ENCODE results near the gene CEP128.

The CEP128 gene

GRCh38 chr14:80941241-80942185, at the start of gene CEP128:
CEP128 (minus strand) TSS chr14:80941738.
- Histone ChIP-seq H3K4me3 (ENCODE audit: low read depth, low read length) (peak within 1 kb of the TSS; percentile 90), H3K27ac (peak within 1 kb of the TSS; percentile 20), H3K27me3 (replicated peaks) (no peaks in the 10 kb centered on the region), H3K36me3 (replicated peaks) (no peaks in the 10 kb centered on the region)
- in situ Hi-C loops (cut with HindIII; ENCODE audit: low pct_ligation_motif_present, low sequenced_read_pairs): no loop called here
- TF ChIP-seq, protein P1, sequence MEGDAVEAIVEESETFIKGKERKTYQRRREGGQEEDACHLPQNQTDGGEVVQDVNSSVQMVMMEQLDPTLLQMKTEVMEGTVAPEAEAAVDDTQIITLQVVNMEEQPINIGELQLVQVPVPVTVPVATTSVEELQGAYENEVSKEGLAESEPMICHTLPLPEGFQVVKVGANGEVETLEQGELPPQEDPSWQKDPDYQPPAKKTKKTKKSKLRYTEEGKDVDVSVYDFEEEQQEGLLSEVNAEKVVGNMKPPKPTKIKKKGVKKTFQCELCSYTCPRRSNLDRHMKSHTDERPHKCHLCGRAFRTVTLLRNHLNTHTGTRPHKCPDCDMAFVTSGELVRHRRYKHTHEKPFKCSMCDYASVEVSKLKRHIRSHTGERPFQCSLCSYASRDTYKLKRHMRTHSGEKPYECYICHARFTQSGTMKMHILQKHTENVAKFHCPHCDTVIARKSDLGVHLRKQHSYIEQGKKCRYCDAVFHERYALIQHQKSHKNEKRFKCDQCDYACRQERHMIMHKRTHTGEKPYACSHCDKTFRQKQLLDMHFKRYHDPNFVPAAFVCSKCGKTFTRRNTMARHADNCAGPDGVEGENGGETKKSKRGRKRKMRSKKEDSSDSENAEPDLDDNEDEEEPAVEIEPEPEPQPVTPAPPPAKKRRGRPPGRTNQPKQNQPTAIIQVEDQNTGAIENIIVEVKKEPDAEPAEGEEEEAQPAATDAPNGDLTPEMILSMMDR (IDR thresholded peaks at IDR 0.05; ENCODE audit: low read depth, low read length, missing control alignments): no peak
- DNase-seq: peak; percentile 98

- no peak overlapping the region for H3K27ac ChIP-seq
- DNase-seq: peak; percentile 10
- H3K4me3 ChIP-seq (ENCODE audit: low read depth, low read length): no peak overlapping the region
- TF ChIP-seq, protein P1 (IDR thresholded peaks at IDR 0.05; ENCODE audit: low read depth, low read length, missing control alignments): no peak
- in situ Hi-C loops (cut with HindIII; ENCODE audit: low pct_ligation_motif_present, low sequenced_read_pairs): no loop called here
- H3K36me3 ChIP-seq (replicated peaks): no peaks in the 10 kb centered on the region
- no peaks in the 10 kb centered on the region for H3K27me3 ChIP-seq (replicated peaks)
Observed at GRCh38 chr14:80988735-80989429, 47.3 kb upstream of the CEP128 start.

GRCh38 chr14:80988192-80988591, 46.7 kb upstream of the CEP128 start:
- no peak for DNase-seq
- TF ChIP-seq, protein P1 (IDR thresholded peaks at IDR 0.05; ENCODE audit: low read depth, low read length, missing control alignments): no peak
- in situ Hi-C loops (cut with HindIII; ENCODE audit: low pct_ligation_motif_present, low sequenced_read_pairs): no loop called here
- H3K27ac ChIP-seq: no peak overlapping the region
- no peaks in the 10 kb centered on the region for H3K36me3 ChIP-seq (replicated peaks)
- H3K4me3 ChIP-seq (ENCODE audit: low read depth, low read length): no peak overlapping the region
- no peaks in the 10 kb centered on the region for H3K27me3 ChIP-seq (replicated peaks)

- Histone ChIP-seq H3K4me3 (ENCODE audit: low read depth, low read length) (no peak overlapping the region), H3K36me3 (replicated peaks) (no peaks in the 10 kb centered on the region), H3K27me3 (replicated peaks) (no peaks in the 10 kb centered on the region), H3K27ac (no peak overlapping the region)
- DNase-seq: peak; percentile 59
- in situ Hi-C loops (cut with HindIII; ENCODE audit: low pct_ligation_motif_present, low sequenced_read_pairs): no loop called here
- TF ChIP-seq, protein P1 (IDR thresholded peaks at IDR 0.05; ENCODE audit: low read depth, low read length, missing control alignments): peak; percentile 97
Observed at GRCh38 chr14:80987235-80988032, 45.9 kb upstream of the CEP128 start.

DNA sequence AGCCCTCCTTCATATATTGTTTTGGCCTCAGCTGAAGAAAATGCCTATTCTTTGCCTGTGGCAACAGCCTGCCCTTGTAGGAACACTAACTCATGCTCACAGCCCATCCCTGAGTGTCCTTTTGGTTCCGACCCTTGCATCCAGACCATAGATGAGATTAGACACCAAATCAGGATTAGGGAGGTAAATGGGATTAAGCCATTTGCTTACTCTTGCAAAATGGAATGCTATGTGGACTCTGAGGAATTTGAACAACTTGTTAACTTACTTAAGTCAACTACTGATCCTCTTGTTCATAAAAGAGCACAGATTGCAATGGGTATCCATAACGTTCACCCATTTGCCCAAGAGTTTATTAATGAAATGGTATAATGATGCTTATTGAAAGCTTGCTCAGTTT, 41.2 kb upstream of the CEP128 start:
- no peak for DNase-seq
- in situ Hi-C loops (cut with HindIII; ENCODE audit: low pct_ligation_motif_present, low sequenced_read_pairs): no loop called here
- TF ChIP-seq, protein P1 (IDR thresholded peaks at IDR 0.05; ENCODE audit: low read depth, low read length, missing control alignments): no peak
- Histone ChIP-seq H3K4me3 (ENCODE audit: low read depth, low read length) (no peak overlapping the region), H3K36me3 (replicated peaks) (no peaks in the 10 kb centered on the region), H3K27me3 (replicated peaks) (no peaks in the 10 kb centered on the region), H3K27ac (no peak overlapping the region)

Measured in brain microvascular endothelial cell (primary cell).